GM12801 (cell line): ENCODE measurements around the gene ERMAP.

ENCODE experiments used
- CTCF ChIP-seq: IDR thresholded peaks from one replicate; pipeline ENCODE4 v1.5.1; 2011; ENCODE audit warnings: control low read depth; ENCODE audit not compliant: insufficient read length; ENCODE audit errors: extremely low read depth

Gene ERMAP

GRCh38 chr1:42807056-42807668, 9.8 kb upstream of the ERMAP start:
- TF ChIP-seq CTCF: no peak

GRCh38 chr1:42815941-42816584, 859 bp upstream of the ERMAP start:
- no peak for TF ChIP-seq CTCF

- no peak for TF ChIP-seq CTCF
Observed at GRCh38 chr1:42817440-42817767, 482 bp downstream of the ERMAP start.

GRCh38 chr1:42817976-42818375, 1.1 kb downstream of the ERMAP start:
- no peak for TF ChIP-seq CTCF

GRCh38 chr1:42820813-42821212, 3.9 kb downstream of the ERMAP start:
- TF ChIP-seq CTCF: no peak

- TF ChIP-seq CTCF: no peak
Observed at GRCh38 chr1:42821690-42822089, 4.8 kb downstream of the ERMAP start.

- no peak for TF ChIP-seq CTCF
Observed at GRCh38 chr1:42822800-42823392, 6.0 kb downstream of the ERMAP start.
